Left kidney (tissue), 2 donors: ENCODE results near the gene GUK1. TPM values are rescaled to one million over a fixed set of nuclear protein-coding genes. Genes with fewer than 3 reads are reported as not detected.
"Not testable (repeated sequence)": the region's sequence is repeated elsewhere in the genome, so short reads cannot be mapped to it uniquely, and the experiment has no call there.

Experiments
- DNase-seq: peaks from one replicate; pipeline ENCODE4 v3.0.0-alpha.2; 2013
- polyA plus RNA-seq: library from polyadenylated mRNA; unstranded; fragments of 120-200 nt; gene quantifications from one replicate; pipeline ENCODE4 v1.2.1, GENCODE V29; 2013; ENCODE audit not compliant: insufficient read length

The GUK1 gene
- polyA plus RNA-seq, 1 donor = 82.3 TPM

DNA sequence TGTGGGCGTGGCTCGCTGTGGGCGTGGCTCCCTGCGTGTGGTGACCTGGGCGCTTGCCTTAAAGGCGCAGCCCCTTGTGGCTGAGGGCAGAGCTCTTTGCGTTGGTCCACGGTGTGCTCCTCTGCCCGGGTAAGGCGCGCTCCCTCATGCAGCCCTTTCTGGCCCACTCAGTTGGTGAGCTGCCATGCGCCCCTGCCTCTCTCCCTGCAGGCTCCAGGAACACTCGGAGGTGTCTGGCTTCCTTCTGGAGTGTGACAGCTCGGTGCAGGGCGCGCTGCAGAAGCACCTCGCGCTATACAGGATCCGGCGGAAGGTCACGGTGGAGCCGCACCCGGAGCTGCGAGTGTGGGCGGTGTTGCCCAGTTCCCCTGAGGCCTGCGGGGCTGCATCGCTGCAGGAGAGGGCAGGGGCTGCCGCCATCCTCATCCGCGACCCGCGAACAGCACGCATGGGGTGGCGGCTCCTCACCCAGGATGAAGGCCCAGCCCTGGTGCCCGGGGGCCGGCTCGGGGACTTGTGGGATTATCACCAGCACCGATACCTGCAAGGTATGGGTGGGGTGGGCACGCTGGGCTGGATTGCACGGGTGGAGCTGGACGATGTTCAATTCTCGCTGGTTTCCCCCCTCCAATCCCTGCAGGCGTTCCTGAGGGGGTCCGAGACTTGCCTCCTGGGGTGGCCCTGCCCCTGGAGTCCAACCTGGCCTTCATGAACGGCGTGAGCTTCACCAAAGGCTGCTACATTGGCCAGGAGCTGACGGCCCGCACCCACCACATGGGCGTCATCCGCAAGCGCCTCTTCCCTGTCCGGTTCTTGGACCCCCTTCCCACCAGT lies 34.6 kb downstream of the GUK1 start:
- DNase-seq = no peak

DNA sequence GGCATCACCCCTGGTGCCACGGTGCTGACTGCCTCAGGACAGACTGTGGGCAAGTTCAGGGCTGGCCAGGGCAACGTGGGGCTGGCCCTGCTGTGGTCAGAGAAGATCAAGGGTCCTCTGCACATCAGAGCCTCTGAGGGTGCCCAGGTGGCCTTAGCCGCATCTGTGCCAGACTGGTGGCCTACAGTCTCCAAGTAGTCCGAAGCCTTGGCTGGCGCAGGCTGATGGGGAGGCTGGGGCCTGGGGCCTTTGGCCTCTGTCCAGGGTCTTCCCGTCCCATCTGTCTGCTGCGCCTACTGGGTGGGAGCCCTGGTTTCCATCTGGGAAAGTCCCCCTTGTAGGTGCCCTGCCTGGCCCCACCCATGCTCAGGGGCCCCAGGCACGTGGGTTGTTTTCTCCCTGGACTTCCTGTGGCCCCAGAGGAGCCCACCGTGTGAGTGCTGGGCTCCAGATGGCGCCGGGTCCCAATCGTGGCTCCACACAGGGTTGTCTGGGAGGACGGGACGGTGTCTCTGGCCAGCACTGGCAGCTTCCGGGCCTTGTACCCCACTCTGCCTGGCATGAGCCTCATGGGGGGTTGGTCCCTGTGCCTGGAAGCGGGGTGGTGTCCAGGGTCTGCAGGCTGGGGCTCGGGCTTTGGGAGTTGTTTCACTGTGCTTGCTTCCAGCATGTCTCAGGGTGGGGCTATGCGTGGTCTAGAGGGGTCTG lies 35.4 kb downstream of the GUK1 start:
- DNase-seq = no peak

- no peak for DNase-seq
Observed at GRCh38 chr1:228176024-228176395, 35.9 kb downstream of the GUK1 start.

DNA sequence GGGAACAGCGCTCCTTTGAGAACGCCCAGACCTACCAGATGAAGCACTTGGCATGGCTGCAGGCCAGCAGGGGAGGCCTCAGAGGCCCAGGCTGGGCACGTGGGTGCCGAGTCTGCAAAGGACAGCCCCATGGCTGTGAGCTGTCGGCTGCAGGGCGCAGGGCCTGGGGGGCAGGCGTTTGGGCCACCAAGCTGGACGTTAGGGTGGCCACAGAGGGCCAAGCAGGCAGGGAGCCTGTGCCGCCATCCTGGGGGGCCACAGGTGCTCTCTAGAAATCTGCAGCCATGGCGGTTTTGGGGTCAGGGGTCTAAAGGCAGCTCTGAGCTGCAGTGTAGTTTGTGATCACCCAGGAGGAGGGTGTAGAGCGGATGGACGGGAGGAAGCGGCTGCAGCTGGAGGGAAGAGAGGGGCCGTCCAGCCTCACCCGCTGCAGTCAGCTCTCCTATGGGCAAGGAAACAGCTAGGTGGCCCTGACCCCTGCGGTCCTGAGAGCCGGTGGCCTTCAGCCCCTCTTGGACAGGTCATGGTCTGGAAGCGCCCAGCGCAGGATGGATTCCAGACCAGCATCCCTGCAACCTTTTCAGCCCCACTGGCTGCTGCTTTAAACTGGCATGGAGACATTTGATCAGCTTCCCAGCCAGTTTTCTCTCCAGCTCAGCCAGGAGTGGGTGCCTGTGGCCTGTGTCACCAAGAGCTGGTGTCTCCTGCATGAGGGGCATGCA lies 36.5 kb downstream of the GUK1 start:
- DNase-seq = no peak

GRCh38 chr1:228177183-228177475 lies 37.0 kb downstream of the GUK1 start:
- DNase-seq = no peak

- no peak for DNase-seq
Observed at GRCh38 chr1:228177721-228178710, 37.9 kb downstream of the GUK1 start.

- no peak for DNase-seq
Observed at GRCh38 chr1:228178737-228179684, 38.9 kb downstream of the GUK1 start.

DNA sequence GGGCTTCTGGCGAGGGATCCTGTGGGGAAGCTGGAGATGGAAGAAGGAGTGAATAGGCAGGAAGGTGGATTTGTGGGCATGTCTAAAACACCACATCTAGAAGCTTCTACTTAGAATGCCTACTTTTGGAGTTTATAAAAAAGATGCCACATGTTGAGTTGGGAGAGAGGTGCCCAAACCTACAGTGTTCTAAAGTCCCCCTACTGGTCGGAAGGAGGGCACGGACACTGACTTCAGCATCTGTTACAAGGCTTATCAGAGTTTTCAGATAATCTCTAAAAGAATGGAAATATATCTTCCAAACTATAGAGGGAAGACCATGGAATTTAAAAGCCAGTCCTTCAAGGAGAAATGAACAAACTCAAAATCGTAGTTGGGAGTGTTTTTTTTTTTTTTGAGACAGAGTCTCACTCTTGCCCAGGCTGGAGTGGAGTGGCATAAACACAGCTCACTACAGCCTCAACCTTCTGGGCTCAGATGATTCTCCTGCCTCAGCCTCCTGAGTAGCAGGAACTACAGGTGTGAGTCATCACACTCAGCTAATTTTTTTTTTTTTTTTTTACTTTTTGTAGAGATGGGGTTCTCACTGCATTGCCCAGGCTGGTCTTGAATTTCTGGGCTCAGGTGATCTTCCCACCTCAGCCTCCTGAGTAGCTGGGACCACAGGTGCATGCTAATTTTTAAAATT lies 40.3 kb downstream of the GUK1 start:
- no peak for DNase-seq

DNA sequence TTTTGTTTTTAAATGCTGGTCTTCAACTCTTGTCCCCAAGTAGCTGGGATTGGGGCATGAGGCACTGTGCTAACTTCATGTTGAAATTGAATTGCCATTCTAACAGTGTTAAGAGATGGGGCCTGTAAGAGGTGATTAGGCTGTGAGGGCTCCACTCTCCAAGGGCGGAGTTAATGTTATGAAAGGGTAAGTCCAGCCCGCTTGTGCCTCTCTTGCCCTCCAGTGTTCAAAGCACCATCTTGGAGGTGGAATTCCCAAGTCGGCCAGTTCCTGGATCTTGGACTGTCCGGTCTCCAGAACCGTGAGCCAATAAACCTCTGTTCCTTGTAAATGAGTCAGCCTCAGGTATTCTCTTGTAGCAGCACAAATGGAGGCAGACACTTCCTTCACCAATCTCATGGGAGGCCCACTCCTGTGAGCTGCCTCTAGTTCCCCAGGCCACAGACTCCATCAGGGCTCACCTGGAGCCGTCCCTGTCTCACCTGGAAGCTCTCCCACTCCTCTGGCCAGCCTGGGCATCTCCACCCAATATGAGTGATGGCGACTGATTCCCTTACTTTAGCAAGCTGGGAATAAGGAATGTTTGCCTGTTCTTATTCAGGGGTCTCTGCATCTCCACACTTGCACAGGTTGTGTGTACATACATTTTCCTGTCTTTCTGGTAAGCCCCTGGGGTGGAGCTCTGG lies 41.0 kb downstream of the GUK1 start:
- no peak for DNase-seq

GRCh38 chr1:228181645-228182034 lies 41.6 kb downstream of the GUK1 start:
- DNase-seq = no peak

DNA sequence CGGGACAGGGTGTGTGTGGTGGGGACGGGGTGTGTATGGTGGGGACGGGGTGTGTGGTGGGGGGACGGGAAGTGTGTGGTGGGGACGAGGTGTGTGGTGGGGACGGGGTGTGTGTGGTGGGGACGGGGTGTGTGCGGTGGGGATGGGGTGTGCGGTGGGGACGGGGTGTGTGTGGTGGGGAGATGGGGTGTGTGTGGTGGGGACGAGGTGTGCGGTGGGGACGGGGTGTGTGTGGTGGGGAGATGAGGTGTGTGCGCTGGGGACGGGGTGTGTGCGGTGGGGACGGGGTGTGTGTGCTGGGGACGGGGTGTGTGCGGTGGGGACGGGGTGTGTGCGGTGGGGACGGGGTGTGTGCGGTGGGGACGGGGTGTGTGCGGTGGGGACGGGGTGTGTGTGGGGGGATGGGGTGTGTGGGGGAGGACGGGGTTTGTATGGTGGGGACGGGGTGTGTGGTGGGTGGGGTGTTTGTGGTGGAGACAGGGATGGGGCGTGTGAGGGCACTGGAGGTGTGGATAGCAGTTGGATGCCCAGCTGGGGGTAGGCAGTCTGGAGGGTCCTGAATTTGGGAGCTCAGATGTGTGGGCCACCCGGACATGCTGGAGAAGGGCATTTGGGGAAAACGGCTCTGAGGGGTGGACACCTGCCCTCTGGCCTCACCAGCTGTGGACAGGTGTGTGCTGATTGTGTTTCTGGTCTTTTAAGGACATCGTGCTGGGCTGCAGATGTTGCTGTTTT lies 42.4 kb downstream of the GUK1 start:
- no peak for DNase-seq

DNA sequence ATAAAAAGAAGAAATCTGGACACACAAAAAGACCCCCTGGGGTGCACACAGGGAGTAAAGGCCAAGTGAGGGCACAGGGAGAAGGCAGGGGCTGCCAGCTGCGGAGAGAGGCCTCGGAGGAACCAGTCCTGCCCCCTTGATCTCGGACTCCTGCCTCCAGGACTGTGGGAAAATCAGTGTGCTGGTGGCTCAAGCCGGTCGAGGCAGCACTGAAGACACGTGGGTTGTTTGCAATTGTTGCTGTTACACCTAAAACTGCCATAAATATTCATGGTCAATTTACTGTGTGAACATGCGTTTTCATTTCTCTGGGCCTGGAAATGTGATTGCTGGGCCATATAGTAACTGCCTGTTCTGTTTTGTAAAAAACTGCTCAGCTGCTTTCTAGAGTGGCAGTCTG lies 44.1 kb downstream of the GUK1 start:
- no peak for DNase-seq

GRCh38 chr1:228185641-228185965 lies 45.5 kb downstream of the GUK1 start:
- no peak for DNase-seq

DNA sequence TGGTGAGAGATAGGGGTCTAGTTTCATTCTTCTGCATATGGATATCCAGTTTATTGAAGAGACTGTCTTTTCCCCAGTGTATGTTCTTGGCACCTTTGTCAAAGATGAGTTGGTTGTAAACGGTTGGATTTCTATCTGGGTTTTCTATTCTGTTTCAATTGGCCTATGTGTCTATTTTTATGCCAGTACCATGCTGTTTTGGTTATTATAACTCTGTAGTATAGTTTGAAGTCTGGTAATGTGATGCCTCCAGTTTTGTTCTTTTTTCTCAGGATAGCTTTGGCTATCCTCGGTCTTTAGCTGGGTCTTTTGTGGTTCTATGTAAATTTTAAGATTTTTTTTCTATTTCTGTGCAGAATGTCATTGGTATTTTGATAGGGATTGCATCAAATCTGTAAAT lies 48.2 kb downstream of the GUK1 start:
- DNase-seq = not testable (repeated sequence)

GRCh38 chr1:228190182-228190581 lies 50.1 kb downstream of the GUK1 start:
- no peak for DNase-seq

- DNase-seq = no peak
Observed at GRCh38 chr1:228190778-228191177, 50.7 kb downstream of the GUK1 start.

DNA sequence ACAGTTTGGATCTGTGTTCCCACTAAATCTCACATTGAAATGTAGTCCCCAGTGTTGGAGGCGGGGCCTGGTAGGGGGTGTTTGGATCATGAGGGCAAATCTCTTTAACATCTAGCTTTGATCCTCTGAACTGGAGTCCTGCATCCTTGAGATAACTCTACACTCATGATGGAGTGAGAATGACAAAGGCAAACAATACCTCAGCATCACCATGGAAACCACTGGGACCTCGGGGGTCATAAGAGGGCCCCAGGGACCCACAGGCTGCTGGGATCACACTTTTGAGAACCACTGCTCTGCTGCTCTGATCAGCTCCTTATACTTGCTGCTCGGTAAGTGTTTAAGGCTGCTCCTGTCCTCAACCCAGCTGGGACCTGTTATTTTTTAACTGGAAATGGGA lies 54.4 kb downstream of the GUK1 start:
- DNase-seq = no peak

- DNase-seq = no peak
Observed at GRCh38 chr1:228194921-228195812, 55.1 kb downstream of the GUK1 start.
